Loucy (cell line): ENCODE data around the gene FAM234A.

Experiments used
- H2AFZ ChIP-seq: fragments of 200-600 bp; sonication (generic); 2 replicates; pipeline ENCODE4 v1.6.0; 2016; ENCODE audit warnings: antibody characterized with exemption, mild to moderate bottlenecking, low read length, moderate library complexity
- H3F3A ChIP-seq: fragments of 200-600 bp; 2 replicates; pipeline ENCODE4 v1.6.0; 2016; ENCODE audit warnings: antibody characterized with exemption, low read depth, mild to moderate bottlenecking
- H3K27me3 ChIP-seq: fragments of 200-600 bp; sonication (generic); 2 replicates; pipeline ENCODE4 v1.6.1; 2014; ENCODE audit warnings: low read length, mild to moderate bottlenecking; ENCODE audit not compliant: insufficient read depth, poor library complexity, severe bottlenecking
- H3K36me3 ChIP-seq: fragments of 200-600 bp; sonication (generic); 2 replicates; pipeline ENCODE4 v1.6.1; 2016; ENCODE audit warnings: low read length; ENCODE audit not compliant: insufficient read depth
- H3K4me1 ChIP-seq: fragments of 200-600 bp; sonication (generic); 2 replicates; pipeline ENCODE4 v1.5.1; 2014; ENCODE audit warnings: low read length, mild to moderate bottlenecking; ENCODE audit not compliant: insufficient read depth, poor library complexity, severe bottlenecking
- H3K4me2 ChIP-seq: fragments of 200-600 bp; sonication (generic); 2 replicates; pipeline ENCODE4 v1.6.0; 2014; ENCODE audit warnings: antibody characterized with exemption, low read length, low read depth, mild to moderate bottlenecking; ENCODE audit not compliant: poor library complexity, severe bottlenecking
- H3K4me3 ChIP-seq: fragments of 200-600 bp; sonication (generic); 2 replicates; pipeline ENCODE4 v1.5.1; 2014; ENCODE audit warnings: low read length, mild to moderate bottlenecking, mixed read lengths; ENCODE audit not compliant: poor library complexity, severe bottlenecking
- H3K79me2 ChIP-seq: fragments of 200-600 bp; sonication (generic); 2 replicates; pipeline ENCODE4 v1.6.1; 2014; ENCODE audit warnings: low read length; ENCODE audit not compliant: insufficient read depth
- H3K9ac ChIP-seq: fragments of 200-600 bp; sonication (generic); 2 replicates; pipeline ENCODE4 v1.6.0; 2014; ENCODE audit warnings: mild to moderate bottlenecking, low read depth, low read length, moderate library complexity; ENCODE audit not compliant: poor library complexity, severe bottlenecking
- H3K9me2 ChIP-seq: fragments of 200-600 bp; sonication (generic); replicated peaks from 2 replicates; pipeline ENCODE4 v1.6.1; 2016; ENCODE audit warnings: low read depth, low read length, mixed read lengths
- H3K9me3 ChIP-seq: fragments of 200-600 bp; sonication (generic); 2 replicates; pipeline ENCODE4 v1.6.1; 2014; ENCODE audit warnings: mild to moderate bottlenecking, antibody characterized with exemption, low read length, low read depth; ENCODE audit not compliant: insufficient read depth
- H4K20me1 ChIP-seq: fragments of 200-600 bp; sonication (generic); 2 replicates; pipeline ENCODE4 v1.6.0; 2014; ENCODE audit warnings: antibody characterized with exemption, low read length, mild to moderate bottlenecking; ENCODE audit not compliant: insufficient read depth, poor library complexity, severe bottlenecking
- EZH2phosphoT487 ChIP-seq: fragments of 200-600 bp; IDR thresholded peaks from 2 replicates; pipeline ENCODE4 v1.6.1; 2018; ENCODE audit warnings: antibody characterized with exemption, mild to moderate bottlenecking, moderate library complexity, borderline replicate concordance
- TF ChIP-seq, protein P1 (sequence below): fragments of 200-600 bp; sonication (generic); conservative IDR thresholded peaks from 2 replicates; pipeline ENCODE4 v1.5.1; 2014; ENCODE audit warnings: mild to moderate bottlenecking, antibody characterized with exemption, low read length

The FAM234A gene

DNA sequence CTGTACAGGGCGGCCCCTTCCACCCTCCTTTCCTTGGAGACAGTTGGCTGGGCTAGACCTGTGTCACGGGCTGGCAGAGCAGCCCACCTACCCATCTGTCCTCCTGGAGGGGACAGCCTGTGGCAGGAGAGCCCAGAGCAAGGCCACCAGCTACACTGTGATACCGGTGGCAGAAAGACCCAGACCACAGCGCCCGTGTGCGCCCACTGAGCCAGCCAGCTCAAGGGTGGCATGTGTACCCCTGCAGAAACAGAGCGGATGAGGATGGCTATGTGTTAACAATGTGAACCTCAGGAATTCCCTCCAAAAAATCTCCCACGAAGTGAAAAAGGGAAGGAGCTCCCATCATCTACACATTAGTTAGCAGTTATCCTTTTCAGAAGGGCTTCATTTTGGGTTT lies 47.3 kb upstream of the FAM234A start:
- no peaks in the 10 kb centered on the region for H3K27me3 ChIP-seq
- no peaks in the 10 kb centered on the region for H3K79me2 ChIP-seq
- H3K4me3 ChIP-seq = no peak overlapping the region
- no peak overlapping the region for H3K9ac ChIP-seq
- no peaks in the 10 kb centered on the region for H3F3A ChIP-seq
- H3K4me1 ChIP-seq = no peaks in the 10 kb centered on the region
- no peaks in the 10 kb centered on the region for H3K9me2 ChIP-seq
- H4K20me1 ChIP-seq = no peaks in the 10 kb centered on the region
- no peaks in the 10 kb centered on the region for H3K9me3 ChIP-seq
- H3K4me2 ChIP-seq = no peak overlapping the region
- no peak overlapping the region for H2AFZ ChIP-seq
- no peak for TF ChIP-seq EZH2phosphoT487
- TF ChIP-seq, protein P1, sequence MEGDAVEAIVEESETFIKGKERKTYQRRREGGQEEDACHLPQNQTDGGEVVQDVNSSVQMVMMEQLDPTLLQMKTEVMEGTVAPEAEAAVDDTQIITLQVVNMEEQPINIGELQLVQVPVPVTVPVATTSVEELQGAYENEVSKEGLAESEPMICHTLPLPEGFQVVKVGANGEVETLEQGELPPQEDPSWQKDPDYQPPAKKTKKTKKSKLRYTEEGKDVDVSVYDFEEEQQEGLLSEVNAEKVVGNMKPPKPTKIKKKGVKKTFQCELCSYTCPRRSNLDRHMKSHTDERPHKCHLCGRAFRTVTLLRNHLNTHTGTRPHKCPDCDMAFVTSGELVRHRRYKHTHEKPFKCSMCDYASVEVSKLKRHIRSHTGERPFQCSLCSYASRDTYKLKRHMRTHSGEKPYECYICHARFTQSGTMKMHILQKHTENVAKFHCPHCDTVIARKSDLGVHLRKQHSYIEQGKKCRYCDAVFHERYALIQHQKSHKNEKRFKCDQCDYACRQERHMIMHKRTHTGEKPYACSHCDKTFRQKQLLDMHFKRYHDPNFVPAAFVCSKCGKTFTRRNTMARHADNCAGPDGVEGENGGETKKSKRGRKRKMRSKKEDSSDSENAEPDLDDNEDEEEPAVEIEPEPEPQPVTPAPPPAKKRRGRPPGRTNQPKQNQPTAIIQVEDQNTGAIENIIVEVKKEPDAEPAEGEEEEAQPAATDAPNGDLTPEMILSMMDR = no peak
- peaks cover 27% of the 10 kb centered on the region; the same call in 1 of the 2 replicates for H3K36me3 ChIP-seq

DNA sequence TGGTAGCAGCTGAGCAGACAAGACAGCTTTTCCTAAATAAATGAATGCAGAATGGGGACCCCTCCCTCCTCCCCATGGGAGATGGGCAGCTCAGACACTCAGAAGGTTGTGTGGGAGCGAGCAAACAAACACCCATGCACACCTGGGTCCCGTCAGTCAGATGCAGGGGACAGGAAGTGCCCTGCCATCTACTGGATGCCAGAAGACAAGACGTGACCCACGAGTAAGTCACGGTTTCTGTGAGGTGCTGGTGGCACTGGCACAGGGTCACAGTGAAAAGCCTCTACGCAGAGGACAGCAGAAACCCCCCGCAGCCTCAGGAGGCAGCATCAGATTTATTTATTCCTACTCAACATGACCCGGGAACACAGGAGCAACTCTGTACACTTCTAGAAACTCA lies 45.9 kb upstream of the FAM234A start:
- H4K20me1 ChIP-seq = no peaks in the 10 kb centered on the region
- no peaks in the 10 kb centered on the region for H3K9me2 ChIP-seq
- no peaks in the 10 kb centered on the region for H3F3A ChIP-seq
- H3K9ac ChIP-seq = no peak overlapping the region
- H2AFZ ChIP-seq = no peak overlapping the region
- no peak for TF ChIP-seq EZH2phosphoT487
- TF ChIP-seq, protein P1 = peak; percentile 51
- H3K27me3 ChIP-seq = no peaks in the 10 kb centered on the region
- no peaks in the 10 kb centered on the region for H3K79me2 ChIP-seq
- no peaks in the 10 kb centered on the region for H3K9me3 ChIP-seq
- no peak overlapping the region for H3K4me3 ChIP-seq
- H3K36me3 ChIP-seq = peaks cover 27% of the 10 kb centered on the region; the same call in 1 of the 2 replicates
- H3K4me2 ChIP-seq = no peak overlapping the region
- H3K4me1 ChIP-seq = no peaks in the 10 kb centered on the region

DNA sequence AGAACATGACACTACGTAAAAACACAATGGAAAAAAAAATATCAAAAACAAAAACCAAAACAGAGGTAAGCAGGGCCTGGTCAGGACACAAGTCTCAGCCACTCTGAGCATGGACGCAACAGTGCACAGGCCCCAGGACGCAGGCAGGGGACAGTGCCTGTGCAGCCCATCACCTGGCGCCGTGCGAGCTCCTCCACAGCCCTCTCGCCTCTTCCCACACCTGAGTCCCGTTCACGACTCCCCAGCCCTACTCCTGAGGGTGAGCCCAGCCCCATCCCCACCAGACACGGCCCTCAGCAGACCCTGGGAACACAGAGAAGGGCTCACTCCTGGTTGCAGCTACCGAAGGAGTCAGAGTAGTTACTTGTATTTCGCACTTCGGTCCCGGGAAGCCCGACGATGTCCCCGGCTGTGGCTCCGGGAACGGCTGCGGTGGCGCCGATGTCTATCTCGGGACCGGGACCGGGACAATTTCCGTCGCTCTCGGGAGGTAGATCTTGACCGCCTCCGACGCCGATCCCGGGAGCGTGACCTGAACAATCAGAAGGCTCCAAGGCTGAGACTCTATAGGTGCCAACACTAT lies 44.9 kb upstream of the FAM234A start:
- Histone ChIP-seq H4K20me1 (no peaks in the 10 kb centered on the region), H3K4me3 (no peak overlapping the region), H3K9me3 (no peaks in the 10 kb centered on the region), H3K9me2 (no peaks in the 10 kb centered on the region), H2AFZ (no peak overlapping the region), H3K36me3 (peaks cover 34% of the 10 kb centered on the region; the same call in 1 of the 2 replicates), H3K4me1 (no peaks in the 10 kb centered on the region), H3K9ac (no peak overlapping the region), H3F3A (no peaks in the 10 kb centered on the region), H3K79me2 (no peaks in the 10 kb centered on the region), H3K27me3 (no peaks in the 10 kb centered on the region), H3K4me2 (no peak overlapping the region)
- TF ChIP-seq, protein P1 = no peak
- TF ChIP-seq EZH2phosphoT487 = no peak
